Measurements from ENCODE around the gene DPP4. TPM values are rescaled to one million over a fixed set of nuclear protein-coding genes. Genes with fewer than 3 reads are reported as not detected.

The DPP4 gene
- total RNA-seq, 1 donor from 2014 or later = 6.7 TPM

Other genes starting within 250 kb of the DPP4 start
- gene GCG, start 78.0 kb upstream of the DPP4 start, total RNA-seq = not detected
- 1.3 TPM for gene FAP, start 169.2 kb upstream of the DPP4 start, total RNA-seq
- 5.9 TPM for gene IFIH1, start 244.5 kb upstream of the DPP4 start, total RNA-seq